Small intestine (tissue), 7 donors: ENCODE data around the gene LARGE1. TPM values are rescaled to one million over a fixed set of nuclear protein-coding genes. Genes with fewer than 3 reads are reported as not detected.

ENCODE experiments used
- DNase-seq, 2 donors: peaks; one replicate each; pipeline versions ENCODE4 v3.0.0 to v3.0.0-alpha.2; 2013
- FAIRE-seq: peaks from 2 replicates; lab custom pipeline; 2012; peaks lifted over from hg19 to GRCh38; lab: Jason Lieb, UNC
- H3K27ac ChIP-seq, 3 donors: one replicate each; pipeline ENCODE4 v1.5.1; 2013; ENCODE audit warnings: low read length in 2 of 3, mild to moderate bottlenecking in 2 of 3, control low read depth in 1 of 3, inconsistent platforms in 1 of 3, low read depth in 1 of 3, moderate library complexity in 1 of 3
- H3K27me3 ChIP-seq, 3 donors: one replicate each; pipeline ENCODE4 v1.6.1; 2013; ENCODE audit warnings: low read length in 3 of 3, inconsistent platforms in 1 of 3; ENCODE audit not compliant: control insufficient read depth in 3 of 3, insufficient read depth in 3 of 3
- H3K36me3 ChIP-seq, 3 donors: one replicate each; pipeline ENCODE4 v1.6.1; 2013; ENCODE audit warnings: low read length in 3 of 3, inconsistent platforms in 1 of 3, low read depth in 1 of 3, mild to moderate bottlenecking in 1 of 3, moderate library complexity in 1 of 3; ENCODE audit not compliant: control insufficient read depth in 3 of 3, insufficient read depth in 2 of 3
- H3K4me1 ChIP-seq, 3 donors: one replicate each; pipeline ENCODE4 v1.6.1; 2013; ENCODE audit warnings: low read length in 2 of 3, inconsistent platforms in 1 of 3, low read depth in 1 of 3, mild to moderate bottlenecking in 1 of 3, moderate library complexity in 1 of 3; ENCODE audit not compliant: control insufficient read depth in 3 of 3, insufficient read depth in 2 of 3
- H3K4me3 ChIP-seq, 3 donors: one replicate each; pipeline ENCODE4 v1.5.1; 2013; ENCODE audit warnings: low read length in 3 of 3, control low read depth in 1 of 3, inconsistent platforms in 1 of 3, low read depth in 1 of 3, mild to moderate bottlenecking in 1 of 3, moderate library complexity in 1 of 3
- H3K9me3 ChIP-seq, 2 donors: one replicate each; pipeline ENCODE4 v1.6.1; 2013; ENCODE audit warnings: low read depth in 1 of 2, low read length in 1 of 2; ENCODE audit not compliant: control insufficient read depth in 2 of 2, insufficient read depth in 1 of 2
- WGBS, 3 donors: extraction: QIAGEN DNeasy Blood & Tissue Kit; methylation state at CpG; one replicate each; pipeline ENCODE4 v1.1.7; 2013; 5-methylcytosine and 5-hydroxymethylcytosine counted together
- polyA plus RNA-seq, 4 donors: library from polyadenylated mRNA; stranded (reverse) in 3 of 4; unstranded in 1 of 4; fragments of 200-250 nt in 3 of 4; fragments of 120-200 nt in 1 of 4; gene quantifications; one replicate each; pipeline versions ENCODE4 v1.2.1 to v1.2.3, GENCODE V29; 2013
- donor health status: healthy with polysubstance abuse.
- donor health status: control.
- donor health status: control.
- donor health status: Bipolar disorder and iron deficiency.
- donor health status: healthy.

Gene LARGE1
- polyA plus RNA-seq, 4 donors: 5.1 to 18.8 (median 8.0) TPM

DNA sequence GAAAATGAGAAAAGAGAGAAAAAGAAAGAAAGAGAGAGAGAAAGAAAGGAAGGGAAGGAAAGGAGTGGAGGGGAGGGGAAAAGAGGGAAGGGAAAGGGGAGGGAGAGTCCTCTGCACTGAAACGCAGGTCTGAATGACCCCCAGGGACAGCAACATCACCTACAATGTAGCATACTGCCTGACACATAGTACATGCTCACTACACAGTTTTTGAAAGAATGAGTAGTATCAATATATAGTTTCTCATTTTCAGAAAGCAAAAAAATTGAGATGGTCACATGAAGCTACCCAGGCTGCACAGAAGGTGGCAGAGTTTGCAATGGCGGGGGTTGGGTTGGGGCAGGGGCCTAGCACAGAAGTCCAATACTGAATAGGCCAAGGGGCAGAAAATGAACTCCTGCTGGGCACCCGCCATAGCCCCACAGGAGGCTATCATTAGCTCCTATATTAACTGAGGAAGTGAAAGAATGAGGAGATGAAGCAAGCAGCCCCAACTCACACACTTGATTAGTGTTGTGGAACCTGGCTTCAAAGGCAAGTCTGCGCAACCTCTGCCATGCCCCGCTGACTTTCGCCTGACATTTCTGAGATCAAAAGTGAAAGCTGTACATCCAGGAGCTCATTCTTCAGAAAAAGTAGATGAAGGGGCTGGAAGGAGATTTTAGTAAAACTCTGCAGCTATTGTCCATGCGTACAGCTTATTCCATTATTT lies 620.9 kb downstream of the LARGE1 start:
- peaks cover 0 to 13% (median 0%) of the 10 kb centered on the region in 3 donors for H3K36me3 ChIP-seq
- H3K27me3 ChIP-seq: no peaks in the 10 kb centered on the region
- DNase-seq (no peak), FAIRE-seq (no peak)
- H3K9me3 ChIP-seq: no peaks in the 10 kb centered on the region
- no peak overlapping the region for H3K4me3 ChIP-seq
- peaks cover 0 to 3% (median 0%) of the 10 kb centered on the region in 3 donors for H3K4me1 ChIP-seq
- H3K27ac ChIP-seq: no peak overlapping the region
- 70 to 80% (median 78%) methylated on average over 7 of the region's 7 CpGs for WGBS, 3 donors

- Histone ChIP-seq H3K4me1 (no peaks in the 10 kb centered on the region), H3K27ac (no peak overlapping the region), H3K27me3 (no peaks in the 10 kb centered on the region), H3K4me3 (no peak overlapping the region), H3K36me3 (peaks cover 0 to 10% (median 0%) of the 10 kb centered on the region in 3 donors), H3K9me3 (no peaks in the 10 kb centered on the region)
- WGBS, 3 donors: 77 to 91% (median 85%) methylated on average over 3 of the region's 3 CpGs
- DNase-seq: no peak
- FAIRE-seq: no peak
These were observed 623.3 kb downstream of the LARGE1 start for GRCh38 chr22:33296941-33297340.

GRCh38 chr22:33288078-33288477 lies 632.2 kb downstream of the LARGE1 start:
- WGBS, 3 donors: 88 to 99% (median 91%) methylated on average over 3 of the region's 3 CpGs
- Histone ChIP-seq H3K4me3 (no peak overlapping the region), H3K36me3 (peaks cover 0 to 8% (median 0%) of the 10 kb centered on the region in 3 donors), H3K4me1 (no peaks in the 10 kb centered on the region), H3K27me3 (no peaks in the 10 kb centered on the region), H3K27ac (no peak overlapping the region), H3K9me3 (no peaks in the 10 kb centered on the region)
- no peak for DNase-seq
- FAIRE-seq: no peak

DNA sequence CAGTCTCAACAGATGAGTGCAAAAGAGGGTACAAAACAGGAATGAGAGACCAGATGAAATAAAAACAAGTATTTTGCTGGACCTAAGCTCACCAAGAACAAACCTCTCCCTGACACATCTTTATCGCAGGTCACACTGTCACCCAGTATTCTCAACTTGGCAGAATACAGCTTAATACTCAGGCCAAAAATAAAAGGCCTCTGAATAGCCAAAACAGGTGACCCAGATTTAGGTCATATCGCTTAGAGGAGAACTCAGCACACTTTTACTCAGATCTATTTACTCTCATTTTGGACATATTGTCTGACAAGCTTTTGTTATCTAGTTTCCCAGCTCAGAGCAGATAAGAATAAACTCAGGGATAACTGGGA lies 645.2 kb downstream of the LARGE1 start:
- Histone ChIP-seq H3K9me3 (no peaks in the 10 kb centered on the region), H3K4me1 (no peaks in the 10 kb centered on the region), H3K27ac (no peak overlapping the region), H3K36me3 (peaks cover 0 to 15% (median 2%) of the 10 kb centered on the region in 3 donors), H3K4me3 (no peak overlapping the region), H3K27me3 (no peaks in the 10 kb centered on the region)
- FAIRE-seq (no peak), DNase-seq (no peak)
- 90 to 93% (median 92%) methylated on average over 2 of the region's 2 CpGs for WGBS, 3 donors

DNA sequence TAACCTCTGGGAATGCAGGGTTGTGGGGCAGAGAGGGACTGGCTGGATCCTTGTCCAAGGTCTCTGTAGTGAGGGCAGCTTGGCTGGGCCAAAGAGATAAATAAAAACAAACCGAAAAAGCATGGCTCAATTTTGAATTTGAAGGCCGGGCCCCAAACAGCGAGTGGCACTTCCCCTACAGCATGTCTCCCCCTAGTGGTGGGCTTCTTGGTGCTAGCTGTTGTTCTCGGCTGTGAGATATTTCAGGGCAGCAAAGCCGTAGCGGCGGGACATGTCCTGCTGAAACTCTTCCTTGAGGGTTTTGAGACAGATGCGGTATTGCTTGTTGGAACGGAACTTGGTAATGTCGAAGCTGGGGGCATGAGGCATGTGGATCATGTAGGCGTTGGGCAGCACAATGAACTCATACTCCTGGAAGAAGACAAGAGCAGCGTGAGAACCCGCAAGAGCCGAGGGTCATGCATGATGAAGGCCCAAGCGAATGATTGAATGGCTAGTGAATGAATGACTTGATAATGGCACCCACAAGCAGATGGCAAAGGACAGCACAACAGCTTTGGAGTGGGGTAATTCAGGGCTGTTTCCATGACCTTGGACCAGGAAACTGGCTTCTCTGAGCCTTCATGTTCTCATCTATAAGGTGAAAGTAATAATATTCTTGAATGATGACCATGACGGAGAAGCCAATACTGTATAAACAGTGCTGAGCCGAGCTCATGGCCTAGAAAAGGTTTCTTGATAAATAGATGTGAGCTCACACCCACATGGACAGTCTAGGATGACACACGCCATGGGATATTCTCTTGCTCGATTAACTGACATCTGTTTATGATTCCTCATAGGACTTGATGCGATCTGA lies 645.8 kb downstream of the LARGE1 start:
- peak in 1 of 2 donors; percentile 5 for DNase-seq

DNA sequence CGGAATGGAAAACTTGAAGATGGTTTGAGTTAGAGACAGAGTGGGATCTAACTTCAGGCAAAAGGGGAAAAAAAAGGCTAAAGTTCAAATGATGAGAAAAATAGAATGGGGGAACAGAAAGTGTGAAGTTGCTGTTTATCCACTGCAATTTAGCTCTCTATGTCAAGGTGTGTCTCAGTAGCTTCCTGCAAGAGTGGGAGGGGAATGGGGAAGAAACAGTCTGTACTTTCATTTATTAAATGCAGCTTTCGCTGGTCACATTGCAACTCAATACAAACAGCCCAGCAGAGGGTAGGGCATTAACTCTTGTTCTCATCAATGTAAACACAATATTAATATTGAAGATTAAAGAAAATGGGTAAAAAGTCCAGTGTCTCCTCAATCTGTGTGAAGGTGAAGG lies 647.4 kb downstream of the LARGE1 start:
- no peak overlapping the region for H3K4me3 ChIP-seq
- H3K4me1 ChIP-seq: no peaks in the 10 kb centered on the region
- H3K27me3 ChIP-seq: no peaks in the 10 kb centered on the region
- 87 to 96% (median 95%) methylated on average over 2 of the region's 2 CpGs for WGBS, 3 donors
- H3K36me3 ChIP-seq: peaks cover 0 to 15% (median 2%) of the 10 kb centered on the region in 3 donors
- FAIRE-seq (no peak), DNase-seq (no peak)
- no peak overlapping the region for H3K27ac ChIP-seq
- H3K9me3 ChIP-seq: no peaks in the 10 kb centered on the region

More for the DNA sequence above, 645.8 kb downstream of the LARGE1 start:
- Histone ChIP-seq H3K4me1 (no peaks in the 10 kb centered on the region), H3K4me3 (no peak overlapping the region), H3K36me3 (peaks cover 0 to 15% (median 2%) of the 10 kb centered on the region in 3 donors), H3K27me3 (no peaks in the 10 kb centered on the region), H3K27ac (no peak overlapping the region), H3K9me3 (no peaks in the 10 kb centered on the region)
- no peak for FAIRE-seq
- 91 to 96% (median 94%) methylated on average over 20 of the region's 20 CpGs for WGBS, 3 donors

GRCh38 chr22:33272180-33272579 lies 648.1 kb downstream of the LARGE1 start:
- Histone ChIP-seq H3K27me3 (no peaks in the 10 kb centered on the region), H3K9me3 (no peaks in the 10 kb centered on the region), H3K4me3 (no peak overlapping the region), H3K27ac (no peak overlapping the region), H3K4me1 (no peaks in the 10 kb centered on the region), H3K36me3 (peaks cover 0 to 15% (median 2%) of the 10 kb centered on the region in 3 donors)
- FAIRE-seq (no peak), DNase-seq (no peak)
- 46 to 59% (median 47%) methylated on average over 2 of the region's 2 CpGs for WGBS, 3 donors

DNA sequence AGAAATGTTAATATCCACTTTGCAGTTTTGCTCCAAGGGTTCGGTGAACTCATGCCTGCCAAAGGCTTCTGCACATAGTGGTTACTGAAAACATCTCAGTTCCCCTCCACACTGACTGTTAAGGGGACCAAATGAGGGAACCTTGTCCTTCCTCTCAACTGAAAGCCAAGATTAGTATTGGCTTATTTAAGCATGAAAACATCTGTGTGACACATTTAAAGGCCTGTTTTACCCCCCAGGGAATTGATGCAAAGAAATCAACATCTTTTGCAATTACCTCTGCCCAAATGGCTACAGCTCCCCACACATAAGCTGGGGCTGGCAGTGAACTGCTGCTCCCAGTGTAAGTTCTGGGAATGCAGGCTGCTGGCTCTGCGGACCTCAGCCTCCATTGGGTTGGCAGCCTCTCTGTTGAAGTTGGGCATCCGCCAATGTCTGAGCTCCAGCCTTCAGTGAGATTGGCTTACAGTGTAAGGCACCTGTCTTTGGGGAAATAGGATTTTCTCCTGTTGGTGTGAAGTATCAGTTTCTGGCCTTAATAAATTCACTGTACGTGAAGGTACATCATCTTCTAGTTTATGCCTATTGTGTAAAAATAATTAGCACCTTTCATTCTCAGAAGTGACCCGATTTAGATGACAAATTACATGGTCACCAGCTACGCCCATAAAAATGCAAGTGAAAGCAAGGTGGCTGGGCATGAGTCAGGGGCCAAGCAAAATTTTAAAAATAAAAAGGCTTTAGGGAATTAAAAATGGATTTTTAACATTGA lies 648.7 kb downstream of the LARGE1 start:
- Histone ChIP-seq H3K27ac (no peak overlapping the region), H3K27me3 (no peaks in the 10 kb centered on the region), H3K9me3 (no peaks in the 10 kb centered on the region), H3K4me1 (no peaks in the 10 kb centered on the region), H3K4me3 (no peak overlapping the region), H3K36me3 (peaks cover 0 to 12% (median 2%) of the 10 kb centered on the region in 3 donors)
- FAIRE-seq: no peak
- 51 to 71% (median 71%) methylated on average over 6 of the region's 6 CpGs for WGBS, 3 donors
- no peak for DNase-seq
